Measurements from ENCODE around the gene SLCO6A1.
"Not testable (repeated sequence)": the region's sequence is repeated elsewhere in the genome, so short reads cannot be mapped to it uniquely, and the experiment has no call there.

SLCO6A1 gene

DNA sequence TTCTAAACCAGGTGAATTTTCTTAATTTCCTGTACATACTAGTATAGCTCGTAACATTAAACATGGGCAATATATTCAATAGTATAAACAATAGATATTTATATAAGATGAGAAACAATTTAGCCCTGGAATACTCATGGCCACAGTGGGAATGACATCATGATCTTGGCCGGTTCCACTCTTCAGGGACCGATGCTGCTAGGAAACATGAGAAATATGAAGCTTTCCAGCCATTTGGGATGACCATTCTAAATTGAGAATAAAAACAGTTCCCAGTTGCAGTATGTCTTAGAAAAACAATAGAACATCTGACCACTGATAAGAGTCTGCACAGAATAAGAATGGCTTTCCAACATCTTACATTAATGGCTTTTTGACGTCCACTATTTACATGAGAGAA lies 33.3 kb upstream of the SLCO6A1 start:
- no peak for FAIRE-seq
- TF ChIP-seq PAX5 (IDR thresholded peaks at IDR 0.05; ENCODE audit: insufficient read depth, low read length, severe bottlenecking) (no peak), TAF1 (IDR thresholded peaks at IDR 0.05; ENCODE audit: low read depth, low read length) (no peak), POLR2AphosphoS5 (IDR thresholded peaks at IDR 0.05; ENCODE audit: low read depth, low read length) (no peak), POU2F2 (IDR thresholded peaks at IDR 0.05; ENCODE audit: low read depth, low read length) (no peak), POLR2A (IDR thresholded peaks at IDR 0.05; ENCODE audit: low read depth, low read length) (no peak), SPI1 (IDR thresholded peaks at IDR 0.05; ENCODE audit: low read depth, low read length) (no peak)
- DNase-seq (ENCODE audit: insufficient read length, low spot score), result no peak

- DNase-seq (ENCODE audit: insufficient read length, low spot score) (no peak), FAIRE-seq (no peak)
- TF ChIP-seq SPI1 (IDR thresholded peaks at IDR 0.05; ENCODE audit: low read depth, low read length) (peak; percentile 10; the same call in 1 of the 2 replicates), TAF1 (IDR thresholded peaks at IDR 0.05; ENCODE audit: low read depth, low read length) (no peak)
These were observed 32.7 kb upstream of the SLCO6A1 start for GRCh38 chr5:102531506-102531905.

- TF ChIP-seq SPI1 (IDR thresholded peaks at IDR 0.05; ENCODE audit: low read depth, low read length), result no peak
- TF ChIP-seq POLR2AphosphoS5 (IDR thresholded peaks at IDR 0.05; ENCODE audit: low read depth, low read length), result no peak
- TF ChIP-seq POU2F2 (IDR thresholded peaks at IDR 0.05; ENCODE audit: low read depth, low read length), result no peak
- no peak for TF ChIP-seq TAF1 (IDR thresholded peaks at IDR 0.05; ENCODE audit: low read depth, low read length)
- no peak for TF ChIP-seq PAX5 (IDR thresholded peaks at IDR 0.05; ENCODE audit: insufficient read depth, low read length, severe bottlenecking)
- TF ChIP-seq POLR2A (IDR thresholded peaks at IDR 0.05; ENCODE audit: low read depth, low read length), result no peak
- DNase-seq (ENCODE audit: insufficient read length, low spot score) (no peak), FAIRE-seq (no peak)
These were observed 30.6 kb upstream of the SLCO6A1 start for GRCh38 chr5:102529447-102529846.

DNA sequence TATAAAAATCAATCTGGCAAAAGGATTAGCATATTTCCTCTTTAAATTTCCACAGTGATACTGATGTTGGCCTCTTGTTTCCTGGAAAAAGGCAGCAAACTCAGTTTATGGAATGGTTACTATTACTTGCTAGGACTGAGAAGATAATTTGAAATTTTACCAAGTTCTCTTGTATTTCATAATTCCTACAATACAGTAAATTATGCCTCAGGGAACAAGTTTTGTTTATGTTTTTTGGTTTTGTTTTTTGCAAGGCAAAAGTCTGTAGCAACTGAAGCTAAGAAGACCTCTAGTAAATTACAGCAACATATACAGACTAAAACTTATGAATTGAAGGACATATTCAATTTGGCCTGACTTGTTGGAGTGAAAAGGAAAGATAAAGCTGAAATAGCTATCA lies 30.2 kb upstream of the SLCO6A1 start:
- FAIRE-seq (no peak), DNase-seq (ENCODE audit: insufficient read length, low spot score) (no peak)
- no peak for TF ChIP-seq TAF1 (IDR thresholded peaks at IDR 0.05; ENCODE audit: low read depth, low read length)
- TF ChIP-seq POLR2A (IDR thresholded peaks at IDR 0.05; ENCODE audit: low read depth, low read length), result no peak
- no peak for TF ChIP-seq PAX5 (IDR thresholded peaks at IDR 0.05; ENCODE audit: insufficient read depth, low read length, severe bottlenecking)
- no peak for TF ChIP-seq SPI1 (IDR thresholded peaks at IDR 0.05; ENCODE audit: low read depth, low read length)

DNA sequence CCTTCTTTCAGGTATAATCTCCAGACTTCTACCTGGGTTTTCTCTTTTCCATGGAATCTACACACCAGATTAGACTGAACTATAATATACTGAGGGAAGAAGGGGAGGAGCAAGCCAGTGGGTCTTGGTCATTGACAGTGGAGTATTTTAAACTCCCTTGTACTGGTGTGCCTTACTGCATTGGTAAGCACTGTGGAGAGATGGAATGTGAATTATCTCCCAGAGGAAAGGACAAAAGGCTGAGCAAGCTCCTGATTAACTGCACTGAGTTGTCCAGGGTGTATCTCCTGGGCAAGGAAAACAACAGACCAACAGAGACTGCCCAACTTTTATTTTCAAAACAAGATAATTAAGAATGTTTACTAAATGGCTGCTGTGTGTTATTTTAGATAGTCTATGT lies 29.8 kb upstream of the SLCO6A1 start:
- TF ChIP-seq POLR2A (IDR thresholded peaks at IDR 0.05; ENCODE audit: low read depth, low read length) (no peak), TAF1 (IDR thresholded peaks at IDR 0.05; ENCODE audit: low read depth, low read length) (no peak)

GRCh38 chr5:102527547-102527946 lies 28.7 kb upstream of the SLCO6A1 start:
- TF ChIP-seq POU2F2 (IDR thresholded peaks at IDR 0.05; ENCODE audit: low read depth, low read length), result no peak
- TF ChIP-seq POLR2A (IDR thresholded peaks at IDR 0.05; ENCODE audit: low read depth, low read length), result no peak
- no peak for TF ChIP-seq PAX5 (IDR thresholded peaks at IDR 0.05; ENCODE audit: insufficient read depth, low read length, severe bottlenecking)
- TF ChIP-seq SPI1 (IDR thresholded peaks at IDR 0.05; ENCODE audit: low read depth, low read length), result no peak
- no peak for TF ChIP-seq TAF1 (IDR thresholded peaks at IDR 0.05; ENCODE audit: low read depth, low read length)
- TF ChIP-seq POLR2AphosphoS5 (IDR thresholded peaks at IDR 0.05; ENCODE audit: low read depth, low read length), result no peak
- no peak for DNase-seq (ENCODE audit: insufficient read length, low spot score)
- FAIRE-seq, result no peak

More for the DNA sequence above, 29.8 kb upstream of the SLCO6A1 start:
- DNase-seq (ENCODE audit: insufficient read length, low spot score) (no peak), FAIRE-seq (no peak)

GRCh38 chr5:102523541-102524175 lies 24.9 kb upstream of the SLCO6A1 start:
- TF ChIP-seq SPI1 (IDR thresholded peaks at IDR 0.05; ENCODE audit: low read depth, low read length), result peak; percentile 87
- no peak for TF ChIP-seq POLR2AphosphoS5 (IDR thresholded peaks at IDR 0.05; ENCODE audit: low read depth, low read length)
- DNase-seq (ENCODE audit: insufficient read length, low spot score), result no peak
- FAIRE-seq, result peak; percentile 69

DNA sequence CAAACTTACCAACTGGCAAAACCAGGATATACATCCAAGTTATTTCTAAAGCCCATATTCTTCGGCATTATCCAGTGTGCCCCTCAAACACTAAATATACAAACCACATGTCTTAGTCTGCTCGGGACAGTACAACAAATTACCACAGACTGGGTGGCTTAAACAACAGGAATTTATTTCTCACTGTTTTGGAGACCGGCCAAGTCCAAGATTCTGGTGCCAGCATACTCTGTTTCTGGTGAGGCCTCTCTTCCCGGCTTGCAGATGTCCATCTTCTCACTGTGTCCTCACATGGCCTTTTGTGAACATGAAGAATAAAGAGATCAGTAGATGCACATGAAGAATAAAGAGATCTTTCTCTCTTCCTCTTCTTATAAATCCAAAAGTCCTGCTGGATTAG lies 12.9 kb upstream of the SLCO6A1 start:
- no peak for FAIRE-seq
- DNase-seq (ENCODE audit: insufficient read length, low spot score), result no peak
- no peak for TF ChIP-seq POLR2A (IDR thresholded peaks at IDR 0.05; ENCODE audit: low read depth, low read length)
- TF ChIP-seq POU2F2 (IDR thresholded peaks at IDR 0.05; ENCODE audit: low read depth, low read length), result no peak
- TF ChIP-seq PAX5 (IDR thresholded peaks at IDR 0.05; ENCODE audit: insufficient read depth, low read length, severe bottlenecking), result no peak
- TF ChIP-seq POLR2AphosphoS5 (IDR thresholded peaks at IDR 0.05; ENCODE audit: low read depth, low read length), result no peak
- no peak for TF ChIP-seq SPI1 (IDR thresholded peaks at IDR 0.05; ENCODE audit: low read depth, low read length)
- TF ChIP-seq TAF1 (IDR thresholded peaks at IDR 0.05; ENCODE audit: low read depth, low read length), result no peak

DNA sequence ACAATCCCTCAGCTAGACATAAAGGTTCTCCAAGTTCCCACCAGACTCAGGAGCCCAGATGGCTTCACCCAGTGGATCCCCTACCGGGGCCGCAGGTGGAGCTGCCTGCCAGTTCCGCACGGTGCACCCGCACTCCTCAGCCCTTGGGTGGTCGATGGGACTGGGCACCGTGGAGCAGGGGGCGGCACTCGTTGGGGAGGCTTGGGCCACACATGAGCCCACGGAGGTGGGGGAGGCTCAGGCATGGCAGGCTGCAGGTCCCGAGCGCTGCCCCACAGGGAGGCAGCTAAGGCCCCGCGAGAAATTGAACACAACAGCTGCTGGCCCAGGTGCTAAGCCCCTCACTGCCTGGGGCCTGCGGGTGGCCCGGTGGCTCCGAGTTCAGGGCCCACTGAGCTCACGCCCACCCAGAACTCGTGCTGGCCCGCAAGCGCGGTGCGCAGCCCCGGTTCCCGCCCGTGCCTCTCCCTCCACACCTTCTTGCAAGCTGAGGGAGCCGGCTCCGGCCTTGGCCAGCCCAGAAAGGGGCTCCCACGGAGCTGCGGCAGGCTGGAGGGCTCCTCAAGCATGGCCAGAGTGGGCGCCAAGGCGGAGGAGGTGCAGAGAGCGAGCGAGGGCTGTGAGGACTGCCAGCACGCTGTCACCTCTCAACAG lies 7.4 kb downstream of the SLCO6A1 start:
- not testable (repeated sequence) for FAIRE-seq

DNA sequence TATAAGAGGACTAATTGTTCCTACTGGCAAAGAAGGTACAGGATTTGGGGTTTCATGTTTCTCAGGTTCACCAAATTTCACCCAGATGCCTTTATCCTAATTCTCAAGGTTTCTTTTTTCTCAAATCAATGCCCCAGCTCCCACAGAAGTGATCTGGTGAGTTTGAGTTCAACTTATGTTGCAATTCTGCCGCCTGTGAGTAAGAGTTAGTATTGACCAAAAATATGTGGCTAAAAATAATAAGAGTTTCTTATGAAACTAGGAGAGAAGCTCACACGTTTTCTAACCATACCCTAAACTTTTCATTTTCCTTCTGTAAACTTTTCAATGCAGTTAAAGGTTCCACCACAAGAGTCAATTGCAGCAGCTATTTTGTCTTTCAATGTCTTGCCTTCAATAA lies 15.1 kb downstream of the SLCO6A1 start:
- FAIRE-seq (no peak), DNase-seq (ENCODE audit: insufficient read length, low spot score) (no peak)
- TF ChIP-seq TAF1 (IDR thresholded peaks at IDR 0.05; ENCODE audit: low read depth, low read length) (no peak), PAX5 (IDR thresholded peaks at IDR 0.05; ENCODE audit: insufficient read depth, low read length, severe bottlenecking) (no peak), POLR2AphosphoS5 (IDR thresholded peaks at IDR 0.05; ENCODE audit: low read depth, low read length) (no peak)

More for the DNA sequence above, 7.4 kb downstream of the SLCO6A1 start:
- DNase-seq (ENCODE audit: insufficient read length, low spot score), result not testable (repeated sequence)

Data from GM12891 (cell line).